IMR-90 (cell line): ENCODE measurements around the gene UBA52. TPM values are rescaled to one million over a fixed set of nuclear protein-coding genes. Genes with fewer than 3 reads are reported as not detected.

Experiments used
- ATAC-seq: fragments of 200-7000 bp; cut with Tn5 transposase; 2 replicates; pipeline ENCODE4 v1.9.1; 2020; ENCODE audit warnings: low read depth, mild to moderate bottlenecking, moderate library complexity
- BruUV-seq: library from RNA; stranded (reverse); fragments of 400-500 nt; replicated peaks from 2 replicates; lab custom pipeline; 2021; lab: Mats Ljungman, UMichigan
- CTCF ChIA-PET: fragments of 300-600 bp; formaldehyde crosslinking; extraction: SDS; loops from one replicate; lab custom pipeline; 2021; ENCODE audit warnings: antibody characterized with exemption; lab: Yijun Ruan, JAX
- POLR2A ChIA-PET: fragments of 300-600 bp; sonication (Branson Sonifier 250); formaldehyde crosslinking; loops from one replicate; lab custom pipeline; 2022; ENCODE audit warnings: antibody characterized with exemption; ENCODE audit not compliant: unreplicated experiment; lab: Charles Lee
- DNase-seq: peaks from one replicate; pipeline ENCODE4 v3.0.0; 2013
- H2AFZ ChIP-seq: replicated peaks from 2 replicates; pipeline ENCODE3; 2013; ENCODE audit warnings: low read length, mild to moderate bottlenecking; ENCODE audit not compliant: poor library complexity
- H2AK5ac ChIP-seq: 2 replicates; pipeline ENCODE4 v1.6.1; 2013; ENCODE audit warnings: low read depth, low read length, inconsistent platforms
- H2AK9ac ChIP-seq: replicated peaks from 2 replicates; pipeline ENCODE3; 2013; ENCODE audit warnings: mild to moderate bottlenecking, low read depth, low read length, moderate library complexity; ENCODE audit not compliant: poor library complexity
- H2BK120ac ChIP-seq: 2 replicates; pipeline ENCODE4 v1.6.1; 2013; ENCODE audit warnings: low read depth, low read length, inconsistent platforms
- H2BK15ac ChIP-seq: 3 replicates; pipeline ENCODE4 v1.6.1; 2013; ENCODE audit warnings: low read depth, low read length, inconsistent platforms
- H2BK20ac ChIP-seq: 2 replicates; pipeline ENCODE4 v1.6.1; 2013; ENCODE audit warnings: low read depth, mild to moderate bottlenecking, inconsistent platforms, low read length, moderate library complexity
- H2BK5ac ChIP-seq: 2 replicates; pipeline ENCODE4 v1.6.1; 2013; ENCODE audit warnings: mild to moderate bottlenecking, low read depth, low read length, inconsistent platforms; ENCODE audit not compliant: poor library complexity, severe bottlenecking
- H3K14ac ChIP-seq: replicated peaks from 2 replicates; pipeline ENCODE4 v1.6.1; 2013; ENCODE audit warnings: low read depth, low read length, inconsistent platforms
- H3K18ac ChIP-seq: 2 replicates; pipeline ENCODE4 v1.6.1; 2013; ENCODE audit warnings: low read depth, low read length, control low read depth
- H3K23ac ChIP-seq: 2 replicates; pipeline ENCODE4 v1.6.1; 2013; ENCODE audit warnings: low read depth, low read length, inconsistent platforms
- H3K27ac ChIP-seq: 2 replicates; pipeline ENCODE4 v1.5.1; 2013; ENCODE audit warnings: mild to moderate bottlenecking, control low read depth, low read length; ENCODE audit not compliant: insufficient read depth
- H3K27me3 ChIP-seq: 2 replicates; pipeline ENCODE4 v1.6.1; 2013; ENCODE audit warnings: low read length; ENCODE audit not compliant: control insufficient read depth, insufficient read depth
- H3K36me3 ChIP-seq: 2 replicates; pipeline ENCODE4 v1.6.1; 2013; ENCODE audit warnings: low read length, mixed read lengths; ENCODE audit not compliant: control insufficient read depth, insufficient read depth
- H3K4ac ChIP-seq: 2 replicates; pipeline ENCODE4 v1.6.1; 2013; ENCODE audit warnings: low read depth, low read length, inconsistent platforms
- H3K4me1 ChIP-seq: 2 replicates; pipeline ENCODE4 v1.6.1; 2013; ENCODE audit warnings: low read length, mixed read lengths; ENCODE audit not compliant: control insufficient read depth, insufficient read depth
- H3K4me2 ChIP-seq: 2 replicates; pipeline ENCODE4 v1.6.1; 2013; ENCODE audit warnings: low read depth, mild to moderate bottlenecking, control low read depth, low read length, moderate library complexity
- H3K4me3 ChIP-seq: 2 replicates; pipeline ENCODE4 v1.5.1; 2013; ENCODE audit warnings: low read depth, mild to moderate bottlenecking, control low read depth, low read length, moderate library complexity; ENCODE audit not compliant: insufficient read depth
- H3K56ac ChIP-seq: 2 replicates; pipeline ENCODE4 v1.6.1; 2013; ENCODE audit warnings: low read length, inconsistent platforms; ENCODE audit not compliant: insufficient read depth; ENCODE audit errors: extremely low read depth
- H3K79me1 ChIP-seq, 2 experiments: 2 replicates each; pipeline ENCODE4 v1.6.1; 2013; ENCODE audit warnings: low read length in 2 of 2, inconsistent platforms in 1 of 2, low read depth in 1 of 2
- H3K9ac ChIP-seq: 2 replicates; pipeline ENCODE4 v1.6.1; 2013; ENCODE audit warnings: low read depth, low read length, control low read depth
- H3K9me1 ChIP-seq: 2 replicates; pipeline ENCODE4 v1.6.1; 2013; ENCODE audit warnings: low read length, inconsistent platforms; ENCODE audit not compliant: insufficient read depth
- H3K9me3 ChIP-seq: 2 replicates; pipeline ENCODE4 v1.6.1; 2013; ENCODE audit warnings: low read length; ENCODE audit not compliant: control insufficient read depth, insufficient read depth
- H4K20me1 ChIP-seq: 2 replicates; pipeline ENCODE4 v1.6.1; 2013; ENCODE audit warnings: low read length, inconsistent platforms; ENCODE audit not compliant: insufficient read depth
- H4K5ac ChIP-seq: 2 replicates; pipeline ENCODE4 v1.6.1; 2013; ENCODE audit warnings: mild to moderate bottlenecking, low read depth, low read length, control low read depth
- H4K8ac ChIP-seq, 2 experiments: 2 replicates each; pipeline ENCODE4 v1.6.1; 2013; ENCODE audit warnings: low read depth in 2 of 2, low read length in 2 of 2, control low read depth in 1 of 2, inconsistent platforms in 1 of 2
- H4K91ac ChIP-seq: 2 replicates; pipeline ENCODE4 v1.6.1; 2013; ENCODE audit warnings: low read depth, low read length, inconsistent platforms; ENCODE audit not compliant: insufficient read depth
- BHLHE40 ChIP-seq: fragments of 150-350 bp; IDR thresholded peaks from 2 replicates; pipeline ENCODE4 v1.6.1; 2016; ENCODE audit warnings: mild to moderate bottlenecking, low read depth, low read length
- ELK1 ChIP-seq: fragments of 150-350 bp; IDR thresholded peaks from 2 replicates; pipeline ENCODE4 v1.6.1; 2016; ENCODE audit warnings: low read depth, mild to moderate bottlenecking, low read length, moderate library complexity, borderline replicate concordance
- FOS ChIP-seq: fragments of 150-350 bp; IDR thresholded peaks from 2 replicates; pipeline ENCODE4 v1.6.1; 2016; ENCODE audit warnings: low read depth, low read length
- MXI1 ChIP-seq: IDR thresholded peaks from 2 replicates; pipeline ENCODE4 v1.6.1; 2012; ENCODE audit warnings: low read depth, mild to moderate bottlenecking, low read length, moderate library complexity, borderline replicate concordance
- WGBS, 2 experiments: methylation state at CpG; one replicate each; pipeline versions ENCODE4 v1.1.5 to v1.1.7; 2013; ENCODE audit warnings: missing lambda C conversion rate in 2 of 2; ENCODE audit not compliant: insufficient read length in 1 of 2; ENCODE audit errors: extremely low coverage in 2 of 2; 5-methylcytosine and 5-hydroxymethylcytosine counted together
- dilution Hi-C: fragments of 300-500 bp; cut with HindIII; formaldehyde crosslinking; loops from one replicate; pipeline ENCODE4 v1.14.3; 2018; ENCODE audit warnings: low sequenced_read_pairs; ENCODE audit not compliant: unreplicated experiment
- in situ Hi-C: fragments of 300-500 bp; cut with MboI; formaldehyde crosslinking; loops from 3 replicates; pipeline ENCODE4 v1.14.3; 2019; ENCODE audit warnings: low sequenced_read_pairs, inconsistent platforms, mixed read lengths
- intact Hi-C: fragments of 100-400 bp; cut with micrococcal nuclease; formaldehyde crosslinking; loops from 2 replicates; pipeline ENCODE4 v1.10.0; 2022
- polyA plus RNA-seq, 3 experiments: library from polyadenylated mRNA; depleted of rRNA; stranded (reverse); fragments of >200 nt; gene quantifications; 2 replicates each; pipeline ENCODE4 v1.2.3, GENCODE V29; 2012; ENCODE audit warnings: low replicate concordance in 1 of 3
- total RNA-seq: library from RNA; depleted of rRNA; stranded (reverse); fragments of >200 nt; gene quantifications from 2 replicates; pipeline ENCODE4 v1.2.3, GENCODE V29; 2012
- TF ChIP-seq, protein P1 (sequence below): conservative IDR thresholded peaks from 2 replicates; pipeline ENCODE4 v1.5.1; 2012; ENCODE audit warnings: mild to moderate bottlenecking, low read depth, low read length, improper control_type of control experiment

Gene UBA52
- total and polyA plus RNA-seq, 2 of the 4 experiments (the other 2 are of a cell fraction) = 1,030 to 3,008 TPM

GRCh38 chr19:18606281-18607225 lies 34.9 kb downstream of the UBA52 start, which contains the start of gene CRLF1:
Gene CRLF1, minus strand, starts transcription at chr19:18606799. Its CDS starts 143 bp downstream, at chr19:18606656.
- Histone ChIP-seq H2AK5ac (no peak within 1 kb of the TSS), H3K18ac (no peak within 1 kb of the TSS), H2BK15ac (no peak within 1 kb of the TSS), H2AK9ac (no peak within 1 kb of the TSS), H3K4ac (no peak within 1 kb of the TSS), H4K20me1 (peaks cover 8% of the 10 kb centered on the region), H2BK120ac (no peak within 1 kb of the TSS), H3K79me1 (no peaks in the 10 kb centered on the region), H3K56ac (no peak within 1 kb of the TSS), H3K27ac (no peak within 1 kb of the TSS), H3K23ac (no peak within 1 kb of the TSS), H3K9me3 (no peaks in the 10 kb centered on the region), H3K4me1 (peaks cover 5% of the 10 kb centered on the region; the same call in 1 of the 2 replicates), H3K4me2 (peak within 1 kb of the TSS; percentile 72), H4K8ac (no peak within 1 kb of the TSS), H4K5ac (no peak within 1 kb of the TSS), H2AFZ (peak within 1 kb of the TSS; percentile 63), H3K36me3 (no peaks in the 10 kb centered on the region), H3K4me3 (peak within 1 kb of the TSS; percentile 4; the same call in 1 of the 2 replicates), H2BK5ac (no peak within 1 kb of the TSS), H3K14ac (no peak within 1 kb of the TSS), H3K9me1 (no peaks in the 10 kb centered on the region), H2BK20ac (no peak within 1 kb of the TSS), H3K27me3 (peaks cover 77% of the 10 kb centered on the region), H4K91ac (no peak within 1 kb of the TSS), H3K9ac (no peak within 1 kb of the TSS)
- DNase-seq (no peak), ATAC-seq (peak; percentile 28)
- 0% methylated on average over 24 of the region's 116 CpGs; no CpG with 5 or more reads in 1 of the 2 experiments for WGBS, 2 experiments
- dilution Hi-C loops = no loop called here
- BruUV-seq = no TSS peak
- ChIA-PET POLR2A (no interaction called here), CTCF (interaction anchor here (1.5 kb wide), 1 partner anchor 29 kb away, joined by 3 read pairs; no protein-coding TSS in a partner anchor)
- TF ChIP-seq, protein P1, sequence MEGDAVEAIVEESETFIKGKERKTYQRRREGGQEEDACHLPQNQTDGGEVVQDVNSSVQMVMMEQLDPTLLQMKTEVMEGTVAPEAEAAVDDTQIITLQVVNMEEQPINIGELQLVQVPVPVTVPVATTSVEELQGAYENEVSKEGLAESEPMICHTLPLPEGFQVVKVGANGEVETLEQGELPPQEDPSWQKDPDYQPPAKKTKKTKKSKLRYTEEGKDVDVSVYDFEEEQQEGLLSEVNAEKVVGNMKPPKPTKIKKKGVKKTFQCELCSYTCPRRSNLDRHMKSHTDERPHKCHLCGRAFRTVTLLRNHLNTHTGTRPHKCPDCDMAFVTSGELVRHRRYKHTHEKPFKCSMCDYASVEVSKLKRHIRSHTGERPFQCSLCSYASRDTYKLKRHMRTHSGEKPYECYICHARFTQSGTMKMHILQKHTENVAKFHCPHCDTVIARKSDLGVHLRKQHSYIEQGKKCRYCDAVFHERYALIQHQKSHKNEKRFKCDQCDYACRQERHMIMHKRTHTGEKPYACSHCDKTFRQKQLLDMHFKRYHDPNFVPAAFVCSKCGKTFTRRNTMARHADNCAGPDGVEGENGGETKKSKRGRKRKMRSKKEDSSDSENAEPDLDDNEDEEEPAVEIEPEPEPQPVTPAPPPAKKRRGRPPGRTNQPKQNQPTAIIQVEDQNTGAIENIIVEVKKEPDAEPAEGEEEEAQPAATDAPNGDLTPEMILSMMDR = no peak
- TF ChIP-seq ELK1 (no peak), FOS (no peak), MXI1 (no peak), BHLHE40 (no peak)
- intact Hi-C loops = no loop called here
- in situ Hi-C loops = no loop called here
